Heart right ventricle (tissue), 16 donors: Measurements from ENCODE around the gene IRF5. TPM values are rescaled to one million over a fixed set of nuclear protein-coding genes. Genes with fewer than 3 reads are reported as not detected.
A peak's percentile ranks its signal among the peaks of the same experiment; 100 is the strongest.

Source experiments
- ATAC-seq, 8 donors: fragments of 200-7000 bp; cut with Tn5 transposase; one replicate each; pipeline ENCODE4 v1.9.1; 2020; ENCODE audit warnings: mild to moderate bottlenecking in 8 of 8, moderate library complexity in 8 of 8, moderate number of reproducible peaks in 1 of 8
- DNase-seq, 2 donors: peaks; one replicate each; pipeline ENCODE4 v3.0.0-alpha.2; 2020
- H3K27ac ChIP-seq, 10 donors: fragments of 200-600 bp; sonication (generic) in 2 of 10; one replicate each; pipeline versions ENCODE4 v1.5.0 to v1.8.0; 2020 to 2022; ENCODE audit warnings: mild to moderate bottlenecking in 3 of 10
- H3K27me3 ChIP-seq, 7 donors: fragments of 200-600 bp; one replicate each; pipeline ENCODE4 v1.8.0; 2021 to 2022; ENCODE audit warnings: mild to moderate bottlenecking in 2 of 7
- H3K36me3 ChIP-seq, 9 donors: fragments of 200-600 bp; sonication (generic) in 1 of 9; one replicate each; pipeline versions ENCODE4 v1.5.0 to v1.8.0; 2020 to 2022; ENCODE audit warnings: mild to moderate bottlenecking in 2 of 9
- H3K4me1 ChIP-seq, 9 donors: fragments of 200-600 bp; sonication (generic) in 1 of 9; one replicate each; pipeline versions ENCODE4 v1.5.0 to v1.8.0; 2020 to 2022; ENCODE audit warnings: mild to moderate bottlenecking in 4 of 9
- H3K4me3 ChIP-seq, 10 donors: fragments of 200-600 bp; sonication (generic) in 2 of 10; one replicate each; pipeline versions ENCODE4 v1.5.0 to v1.8.0; 2020 to 2022; ENCODE audit warnings: mild to moderate bottlenecking in 7 of 10, moderate library complexity in 2 of 10
- H3K9me3 ChIP-seq, 11 donors: fragments of 200-600 bp in 10 of 11; sonication (generic) in 2 of 11; one replicate each; pipeline versions ENCODE4 v1.5.0 to v1.8.0; 2013 to 2022; ENCODE audit warnings: mild to moderate bottlenecking in 2 of 11, control low read depth in 1 of 11, moderate library complexity in 1 of 11
- CTCF ChIP-seq, 9 donors: fragments of 200-600 bp; sonication (generic) in 2 of 9; IDR thresholded peaks; one replicate each; pipeline versions ENCODE4 v1.5.0 to v1.8.0; 2021 to 2022; ENCODE audit warnings: antibody characterized with exemption in 9 of 9, mild to moderate bottlenecking in 5 of 9, moderate library complexity in 1 of 9
- WGBS, 2 donors: extraction: QIAGEN DNeasy Blood & Tissue Kit; methylation state at CpG; one replicate each; pipeline ENCODE4 v1.1.7; 2013; ENCODE audit warnings: inconsistent platforms in 1 of 2; 5-methylcytosine and 5-hydroxymethylcytosine counted together
- intact Hi-C, 10 donors: fragments of 100-400 bp; cut with DNase I; formaldehyde crosslinking; loops; one replicate each; pipeline versions ENCODE4 v1.11.1 to v1.14.2; 2022
- polyA plus RNA-seq, 2 donors: library from polyadenylated mRNA; stranded (reverse); fragments of 200-250 nt; gene quantifications; one replicate each; pipeline ENCODE4 v1.2.3, GENCODE V29; 2013
- total RNA-seq, 10 donors: library from RNA; stranded (reverse); fragmentation: NEBNext Ultra II Directional in 3 of 10; extraction: Animal tissue kit (Norgen Biotek cat#: 25700) in 3 of 10; gene quantifications; one replicate each; pipeline versions ENCODE4 v1.2.1 to v1.2.4, GENCODE V29; 2021 to 2023
- donor health status: Arrhythmogenic right ventricular cardiomyopathy.
- donor health status: ischemic (EF 13 %, LVEDD 7.1; RV severe dilation, severe dysfunction).
- donor health status: healthy with polysubstance abuse.
- donor health status: DM: no; HTN: yes; CAD: no.
- donor health status: DM: no; HTN: no; CAD: no.
- donor health status: ischemic (EF 25% LVEDD 6.9; RV normal size, moderate dysfunction).
- donor health status: ischemic (EF 25% LVEDD 5.7; RV mildly dilated, moderate dysfunction).
- donor health status: healthy.
- donor health status: DM: yes; HTN: yes; CAD: no.
- donor health status: Ischemic cardiomyopathy.
- donor health status: ischemic (EF 35%, LVEDD 5.7; RV mildly dilated, moderate dysfunction).
- donor health status: nonischemic (EF 11% LVEDD 7.7; RV severe dilation, severe dysfunction).
- donor health status: DM: yes; HTN: yes; CAD: no.
- donor health status: PGD.
- donor health status: ischemic (EF 29% LVEDD 5.4; RV normal size, mild dysfunction).
- donor health status: nonischemic (EF 23%, LVEDD 6.1; RV moderate dilation, normal function).

The IRF5 gene
- total and polyA plus RNA-seq, 12 donors = 0.46 to 6.6 (median 1.5) TPM

GRCh38 chr7:128948312-128948973 lies 10.7 kb downstream of the IRF5 start:
- no peak for DNase-seq

DNA sequence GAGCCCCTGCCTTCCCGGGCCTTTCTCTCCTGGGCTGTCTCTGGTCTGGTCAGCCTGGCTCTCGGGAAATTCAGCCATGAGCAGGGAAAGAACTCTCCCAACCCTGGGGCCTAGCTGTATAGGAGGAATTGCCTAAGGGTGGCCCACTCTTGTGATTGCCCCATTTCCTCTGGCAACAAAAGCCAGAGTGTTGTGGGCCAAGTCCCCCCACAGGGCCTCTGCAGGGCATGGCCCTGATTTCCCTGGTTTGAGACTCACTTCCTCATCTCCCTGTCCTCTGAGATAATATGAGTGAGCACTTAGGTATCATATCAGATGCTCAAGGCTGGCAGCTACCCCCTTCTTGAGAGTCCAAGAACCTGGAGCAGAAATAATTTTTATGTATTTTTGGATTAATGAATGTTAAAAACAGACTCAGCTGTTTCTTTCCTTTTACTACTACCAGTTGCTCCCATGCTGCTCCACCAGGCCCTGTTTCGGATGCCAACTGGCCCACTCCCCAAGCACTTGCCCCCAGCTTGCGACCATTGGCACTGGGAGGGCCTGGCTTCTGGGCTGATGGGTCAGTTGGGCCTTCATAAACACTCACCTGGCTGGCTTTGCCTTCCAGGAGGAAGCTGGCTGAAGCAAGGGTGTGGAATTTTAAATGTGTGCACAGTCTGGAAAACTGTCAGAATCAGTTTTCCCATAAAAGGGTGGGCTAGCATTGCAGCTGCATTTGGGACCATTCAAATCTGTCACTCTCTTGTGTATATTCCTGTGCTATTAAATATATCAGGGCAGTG lies 11.4 kb downstream of the IRF5 start:
- peaks cover 0 to 77% (median 16%) of the 10 kb centered on the region in 9 donors for H3K36me3 ChIP-seq
- intact Hi-C loops = no loop called here
- TF ChIP-seq CTCF (IDR thresholded peaks at IDR 0.05) = no peak
- H3K9me3 ChIP-seq = no peaks in the 10 kb centered on the region
- peaks cover 0 to 17% (median 0%) of the 10 kb centered on the region in 7 donors for H3K27me3 ChIP-seq
- H3K27ac ChIP-seq = no peak overlapping the region
- DNase-seq (no peak), ATAC-seq (peak in 4 of 8 donors; percentile 10 to 25 (median 19))
- H3K4me1 ChIP-seq = peaks cover 0 to 15% (median 0%) of the 10 kb centered on the region in 9 donors
- WGBS, 2 donors = 86 to 93% methylated on average over 4 of the region's 4 CpGs
- H3K4me3 ChIP-seq = no peak overlapping the region

More at GRCh38 chr7:128948312-128948973, 10.7 kb downstream of the IRF5 start:
- no peak for TF ChIP-seq CTCF (IDR thresholded peaks at IDR 0.05)
- peak in 3 of 8 donors; percentile 22 to 32 (median 30) for ATAC-seq
- Histone ChIP-seq H3K27ac (peak overlapping the region in 1 of 10 donors; percentile 10), H3K9me3 (no peaks in the 10 kb centered on the region), H3K27me3 (peaks cover 0 to 21% (median 0%) of the 10 kb centered on the region in 7 donors), H3K4me1 (peaks cover 0 to 20% (median 0%) of the 10 kb centered on the region in 9 donors), H3K36me3 (peaks cover 0 to 70% (median 10%) of the 10 kb centered on the region in 9 donors), H3K4me3 (no peak overlapping the region)
- 83 to 84% methylated on average over 12 of the region's 12 CpGs for WGBS, 2 donors
- intact Hi-C loops = no loop called here

- no peak for ATAC-seq
- 65 to 70% methylated on average over 5 of the region's 5 CpGs for WGBS, 2 donors
Observed at GRCh38 chr7:128951296-128951695, 13.6 kb downstream of the IRF5 start.

More at GRCh38 chr7:128951296-128951695, 13.6 kb downstream of the IRF5 start:
- DNase-seq = no peak
- H3K27me3 ChIP-seq = peaks cover 0 to 10% (median 0%) of the 10 kb centered on the region in 7 donors
- no peaks in the 10 kb centered on the region for H3K9me3 ChIP-seq
- no peak for TF ChIP-seq CTCF (IDR thresholded peaks at IDR 0.05)
- peaks cover 0 to 15% (median 0%) of the 10 kb centered on the region in 9 donors for H3K4me1 ChIP-seq
- H3K36me3 ChIP-seq = peaks cover 0 to 87% (median 29%) of the 10 kb centered on the region in 9 donors
- no peak overlapping the region for H3K27ac ChIP-seq
- intact Hi-C loops = no loop called here
- no peak overlapping the region for H3K4me3 ChIP-seq
